ENCODE data around the gene CREG2. TPM values are rescaled to one million over a fixed set of nuclear protein-coding genes. Genes with fewer than 3 reads are reported as not detected.

CREG2 gene
- total and polyA plus RNA-seq, 2 donors (not counting 1 experiment from before 2014, with no cell fraction given), result 0.08 to 0.50 TPM

DNA sequence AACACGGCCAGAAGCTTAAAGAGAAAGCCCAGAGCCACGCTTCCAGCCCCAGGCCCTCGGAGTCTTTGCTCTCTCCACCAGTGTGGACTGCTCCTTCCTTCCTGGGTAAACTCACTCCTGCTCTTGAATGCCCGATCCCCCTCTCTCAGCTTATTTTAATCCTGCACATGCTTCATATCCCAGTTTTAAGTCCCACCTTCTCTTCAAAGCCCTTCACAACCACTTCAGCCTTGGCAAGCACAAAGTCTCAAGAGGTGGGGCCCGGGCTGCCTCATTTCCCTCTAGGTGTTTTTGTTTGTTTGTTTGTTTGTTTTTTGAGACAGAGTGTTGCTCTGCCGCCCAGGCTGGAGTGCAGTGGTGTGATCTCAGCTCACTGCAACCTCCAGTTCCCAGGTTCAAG, 21.6 kb upstream of the CREG2 start:
- no peak for TF ChIP-seq EZH2 (IDR thresholded peaks at IDR 0.05; ENCODE audit: low read length, missing control alignments)
- TF ChIP-seq, protein P1, sequence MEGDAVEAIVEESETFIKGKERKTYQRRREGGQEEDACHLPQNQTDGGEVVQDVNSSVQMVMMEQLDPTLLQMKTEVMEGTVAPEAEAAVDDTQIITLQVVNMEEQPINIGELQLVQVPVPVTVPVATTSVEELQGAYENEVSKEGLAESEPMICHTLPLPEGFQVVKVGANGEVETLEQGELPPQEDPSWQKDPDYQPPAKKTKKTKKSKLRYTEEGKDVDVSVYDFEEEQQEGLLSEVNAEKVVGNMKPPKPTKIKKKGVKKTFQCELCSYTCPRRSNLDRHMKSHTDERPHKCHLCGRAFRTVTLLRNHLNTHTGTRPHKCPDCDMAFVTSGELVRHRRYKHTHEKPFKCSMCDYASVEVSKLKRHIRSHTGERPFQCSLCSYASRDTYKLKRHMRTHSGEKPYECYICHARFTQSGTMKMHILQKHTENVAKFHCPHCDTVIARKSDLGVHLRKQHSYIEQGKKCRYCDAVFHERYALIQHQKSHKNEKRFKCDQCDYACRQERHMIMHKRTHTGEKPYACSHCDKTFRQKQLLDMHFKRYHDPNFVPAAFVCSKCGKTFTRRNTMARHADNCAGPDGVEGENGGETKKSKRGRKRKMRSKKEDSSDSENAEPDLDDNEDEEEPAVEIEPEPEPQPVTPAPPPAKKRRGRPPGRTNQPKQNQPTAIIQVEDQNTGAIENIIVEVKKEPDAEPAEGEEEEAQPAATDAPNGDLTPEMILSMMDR (conservative IDR thresholded peaks at IDR 0.05 in 1 of 2, IDR thresholded peaks at IDR 0.05 in 1 of 2; ENCODE audit: low read depth in 1 of 2, low read length in 2 of 2), result no peak
- no peak overlapping the region for H3K4me2 ChIP-seq (ENCODE audit: extremely low read depth, insufficient read depth, low read length)
- DNase-seq (ENCODE audit: low read depth in 2 of 2), result no peak
- no peaks in the 10 kb centered on the region for H3K27me3 ChIP-seq (ENCODE audit: control insufficient read depth, insufficient read depth, low read length)
- no peaks in the 10 kb centered on the region for H3K79me2 ChIP-seq (ENCODE audit: control insufficient read depth, insufficient read depth, low read length)
- H3K4me3 ChIP-seq (replicated peaks in 1 of 4; ENCODE audit: control extremely low read depth in 1 of 4, insufficient read depth in 1 of 4, low read depth in 3 of 4, low read length in 4 of 4), result no peak overlapping the region
- H3K27ac ChIP-seq (ENCODE audit: insufficient read depth, low read length), result no peak overlapping the region
- H3K36me3 ChIP-seq (ENCODE audit: control insufficient read depth, insufficient read depth, low read length), result peaks cover 5% of the 10 kb centered on the region
- no peak overlapping the region for H2AFZ ChIP-seq (ENCODE audit: low read length)
- no peaks in the 10 kb centered on the region for H4K20me1 ChIP-seq (ENCODE audit: control insufficient read depth, extremely low read depth, insufficient read depth, low read length)
- no peak overlapping the region for H3K9ac ChIP-seq (ENCODE audit: insufficient read depth, low read length)
- H3K4me1 ChIP-seq (ENCODE audit: control insufficient read depth, extremely low read depth, insufficient read depth, low read length), result peaks cover 6% of the 10 kb centered on the region
- no peaks in the 10 kb centered on the region for H3K9me3 ChIP-seq (ENCODE audit: control insufficient read depth, insufficient read depth, low read depth, low read length)

DNA sequence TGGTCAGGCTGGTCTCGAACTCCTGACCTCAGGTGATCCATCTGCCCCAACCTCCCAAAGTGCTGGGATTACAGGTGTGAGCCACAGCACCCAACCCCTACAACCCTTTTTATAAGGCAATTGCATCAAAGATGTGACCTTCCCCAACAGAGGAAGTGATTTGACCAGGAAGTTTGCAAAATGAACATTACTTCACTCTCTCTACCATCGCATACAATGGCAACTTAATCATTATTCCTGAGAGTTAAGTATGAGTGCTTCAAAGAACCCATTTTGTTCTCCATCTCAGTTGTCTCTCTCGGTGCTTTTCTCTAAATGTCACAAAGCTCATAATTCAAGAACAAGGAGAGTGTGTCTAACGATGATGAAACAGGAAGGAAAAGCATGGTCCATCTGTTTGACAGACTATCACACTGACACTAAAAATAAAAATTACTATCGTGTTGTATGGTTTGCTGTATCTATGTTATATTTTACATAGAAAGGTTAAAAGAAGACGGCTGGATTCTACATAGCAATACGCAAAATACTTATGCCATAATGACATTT, 18.1 kb upstream of the CREG2 start:
- Histone ChIP-seq H3K27ac (ENCODE audit: insufficient read depth, low read length) (no peak overlapping the region), H2AFZ (ENCODE audit: low read length) (no peak overlapping the region), H3K9me3 (ENCODE audit: control insufficient read depth, insufficient read depth, low read depth, low read length) (no peaks in the 10 kb centered on the region), H3K4me3 (replicated peaks in 1 of 4; ENCODE audit: control extremely low read depth in 1 of 4, insufficient read depth in 1 of 4, low read depth in 3 of 4, low read length in 4 of 4) (no peak overlapping the region), H3K27me3 (ENCODE audit: control insufficient read depth, insufficient read depth, low read length) (no peaks in the 10 kb centered on the region), H3K4me2 (ENCODE audit: extremely low read depth, insufficient read depth, low read length) (no peak overlapping the region), H4K20me1 (ENCODE audit: control insufficient read depth, extremely low read depth, insufficient read depth, low read length) (no peaks in the 10 kb centered on the region), H3K36me3 (ENCODE audit: control insufficient read depth, insufficient read depth, low read length) (peaks cover 10% of the 10 kb centered on the region), H3K9ac (ENCODE audit: insufficient read depth, low read length) (no peak overlapping the region), H3K79me2 (ENCODE audit: control insufficient read depth, insufficient read depth, low read length) (no peaks in the 10 kb centered on the region), H3K4me1 (ENCODE audit: control insufficient read depth, extremely low read depth, insufficient read depth, low read length) (peaks cover 6% of the 10 kb centered on the region)
- DNase-seq (ENCODE audit: low read depth in 2 of 2), result no peak
- TF ChIP-seq, protein P1 (conservative IDR thresholded peaks at IDR 0.05 in 1 of 2, IDR thresholded peaks at IDR 0.05 in 1 of 2; ENCODE audit: low read depth in 1 of 2, low read length in 2 of 2), result no peak
- no peak for TF ChIP-seq EZH2 (IDR thresholded peaks at IDR 0.05; ENCODE audit: low read length, missing control alignments)

DNA sequence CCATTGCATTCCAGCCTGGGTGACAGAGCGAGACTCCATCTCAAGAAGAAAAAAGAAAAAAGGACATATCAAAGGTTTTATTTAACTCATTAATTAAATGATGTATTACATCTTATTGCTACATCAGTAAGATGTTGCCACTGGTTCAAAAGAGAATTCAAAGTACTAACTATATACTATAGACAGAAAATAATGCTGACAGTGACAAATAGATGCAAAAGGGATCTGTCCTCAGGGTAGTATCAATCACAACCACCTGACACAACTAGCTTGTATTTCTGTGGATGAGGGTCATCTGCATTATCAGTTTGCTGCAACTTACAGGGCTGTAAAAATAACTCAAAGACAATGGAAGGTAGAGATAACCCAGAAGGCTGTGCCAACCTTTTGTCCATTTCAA, 16.4 kb upstream of the CREG2 start:
- DNase-seq (ENCODE audit: low read depth in 2 of 2), result no peak
- no peaks in the 10 kb centered on the region for H3K79me2 ChIP-seq (ENCODE audit: control insufficient read depth, insufficient read depth, low read length)
- H4K20me1 ChIP-seq (ENCODE audit: control insufficient read depth, extremely low read depth, insufficient read depth, low read length), result no peaks in the 10 kb centered on the region
- H2AFZ ChIP-seq (ENCODE audit: low read length), result no peak overlapping the region
- no peaks in the 10 kb centered on the region for H3K27me3 ChIP-seq (ENCODE audit: control insufficient read depth, insufficient read depth, low read length)
- TF ChIP-seq, protein P1 (conservative IDR thresholded peaks at IDR 0.05 in 1 of 2, IDR thresholded peaks at IDR 0.05 in 1 of 2; ENCODE audit: low read depth in 1 of 2, low read length in 2 of 2), result no peak
- peaks cover 6% of the 10 kb centered on the region for H3K4me1 ChIP-seq (ENCODE audit: control insufficient read depth, extremely low read depth, insufficient read depth, low read length)
- H3K4me2 ChIP-seq (ENCODE audit: extremely low read depth, insufficient read depth, low read length), result no peak overlapping the region
- no peak overlapping the region for H3K27ac ChIP-seq (ENCODE audit: insufficient read depth, low read length)
- H3K9ac ChIP-seq (ENCODE audit: insufficient read depth, low read length), result no peak overlapping the region
- no peak overlapping the region for H3K4me3 ChIP-seq (replicated peaks in 1 of 4; ENCODE audit: control extremely low read depth in 1 of 4, insufficient read depth in 1 of 4, low read depth in 3 of 4, low read length in 4 of 4)
- H3K9me3 ChIP-seq (ENCODE audit: control insufficient read depth, insufficient read depth, low read depth, low read length), result no peaks in the 10 kb centered on the region
- H3K36me3 ChIP-seq (ENCODE audit: control insufficient read depth, insufficient read depth, low read length), result peaks cover 9% of the 10 kb centered on the region

Data from fibroblast of lung (primary cell).